Raji (cell line): ENCODE measurements around the gene EIF5.

ENCODE experiments used
- POLR2A ChIP-seq: IDR thresholded peaks from 2 replicates; pipeline ENCODE4 v1.6.1; 2011; ENCODE audit warnings: low read depth, low read length, control low read depth; ENCODE audit not compliant: insufficient read depth

The EIF5 gene

DNA sequence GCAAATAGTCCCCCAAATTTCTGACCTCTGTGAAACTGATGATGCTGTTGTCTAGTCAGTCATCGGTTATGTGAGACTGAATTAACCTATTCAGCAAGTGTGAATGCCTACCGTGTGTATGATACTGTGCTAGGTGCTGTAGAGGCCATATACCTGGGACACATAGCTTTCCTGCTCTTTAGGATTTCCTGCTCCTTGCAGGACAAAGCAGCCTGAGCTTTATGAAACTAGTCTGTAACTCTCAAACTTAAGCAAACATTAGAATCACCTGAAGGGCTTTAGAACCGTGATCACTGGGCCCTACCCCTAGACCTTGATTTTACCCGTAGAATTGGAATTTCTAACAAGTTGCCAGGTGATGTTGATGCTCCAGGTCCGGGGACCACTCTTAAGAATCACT lies 58.1 kb downstream of the EIF5 start:
- TF ChIP-seq POLR2A = no peak

DNA sequence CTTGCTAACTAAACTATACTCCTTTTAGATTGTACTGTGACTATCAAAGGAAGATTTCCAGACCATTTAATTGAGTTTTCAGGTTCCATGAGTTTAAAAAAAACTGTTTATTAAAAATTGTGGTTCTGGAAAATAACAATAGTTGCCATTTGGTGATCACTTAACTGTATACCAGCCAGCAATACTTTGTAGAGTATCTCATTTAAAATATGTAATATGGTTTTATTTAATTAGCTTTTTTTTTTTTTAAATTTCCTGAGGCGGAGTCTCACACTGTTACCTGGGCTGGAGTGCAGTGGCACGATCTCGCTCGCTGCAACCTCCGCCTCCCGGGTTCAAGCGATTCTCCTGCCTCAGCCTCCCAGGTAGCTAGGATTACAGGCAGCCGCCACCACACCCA lies 58.5 kb downstream of the EIF5 start:
- no peak for TF ChIP-seq POLR2A

DNA sequence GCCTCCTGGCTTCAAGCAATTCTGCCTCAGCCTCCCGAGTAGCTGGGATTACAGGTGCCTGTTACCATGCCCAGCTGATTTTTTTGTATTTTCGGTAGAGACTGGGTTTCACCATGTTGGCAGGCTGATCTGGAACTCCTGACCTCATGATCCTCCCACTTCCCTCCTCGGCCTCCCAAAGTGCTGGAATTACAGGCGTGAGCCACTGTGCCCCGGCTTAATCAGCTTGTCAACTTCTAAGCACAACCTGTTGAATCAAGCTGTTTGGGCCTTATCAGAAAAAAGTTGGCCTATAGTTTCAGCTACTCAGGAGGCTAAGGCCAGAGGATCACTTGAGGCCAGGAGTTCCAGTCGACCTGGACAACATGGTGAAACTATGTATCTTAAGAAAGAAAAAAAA lies 59.0 kb downstream of the EIF5 start:
- no peak for TF ChIP-seq POLR2A

GRCh38 chr14:103393676-103394626 lies 59.9 kb downstream of the EIF5 start:
- TF ChIP-seq POLR2A = no peak
